Esophagus muscularis mucosa (tissue), 3 donors: ENCODE measurements around the gene KLHDC2.

Source experiments
- CTCF ChIP-seq, 3 experiments: fragments of 200-600 bp in 2 of 3; fragments of 450-650 bp in 1 of 3; sonication (generic) in 2 of 3; IDR thresholded peaks; one replicate each; pipeline ENCODE4 v1.5.1; 2017 to 2019; ENCODE audit warnings: antibody characterized with exemption in 3 of 3, mild to moderate bottlenecking in 2 of 3, moderate library complexity in 1 of 3
- POLR2A ChIP-seq: fragments of 450-650 bp; IDR thresholded peaks from one replicate; pipeline ENCODE4 v1.6.1; 2017; ENCODE audit warnings: antibody characterized with exemption, moderate library complexity, mild to moderate bottlenecking, low read depth

- TF ChIP-seq CTCF (IDR thresholded peaks at IDR 0.05): no peak
- TF ChIP-seq POLR2A: no peak
Observed at GRCh38 chr14:49770212-49770817, 2.4 kb downstream of the KLHDC2 start.
